Kidney (tissue), 14 donors: ENCODE measurements around the gene GMDS. TPM values are rescaled to one million over a fixed set of nuclear protein-coding genes. Genes with fewer than 3 reads are reported as not detected.

Experiments used
- DNase-seq, 5 donors: peaks; one replicate each; pipeline ENCODE4 v3.0.0-alpha.2; 2013 to 2020
- FAIRE-seq: peaks from 2 replicates; lab custom pipeline; 2012; peaks lifted over from hg19 to GRCh38; lab: Jason Lieb, UNC
- H3K27ac ChIP-seq, 2 donors: one replicate each; pipeline ENCODE4 v1.7.0; 2013; ENCODE audit warnings: low read depth in 2 of 2, low read length in 2 of 2, inconsistent platforms in 1 of 2
- H3K27me3 ChIP-seq: one replicate; pipeline ENCODE4 v1.7.1; 2013; ENCODE audit warnings: low read length, inconsistent platforms; ENCODE audit not compliant: control insufficient read depth, insufficient read depth
- H3K36me3 ChIP-seq, 3 donors: one replicate each; pipeline versions ENCODE4 v1.7.0 to v1.7.1; 2013; ENCODE audit warnings: low read length in 3 of 3, control low read depth in 1 of 3, inconsistent platforms in 1 of 3; ENCODE audit not compliant: insufficient read depth in 3 of 3, control insufficient read depth in 2 of 3
- H3K4me1 ChIP-seq, 3 donors: one replicate each; pipeline versions ENCODE4 v1.7.0 to v1.7.1; 2013; ENCODE audit warnings: low read length in 3 of 3, inconsistent platforms in 1 of 3, low read depth in 1 of 3; ENCODE audit not compliant: control insufficient read depth in 2 of 3, insufficient read depth in 2 of 3
- H3K4me3 ChIP-seq, 3 donors: one replicate each; pipeline versions ENCODE4 v1.7.0 to v1.8.1; 2013; ENCODE audit warnings: low read length in 3 of 3, control low read depth in 1 of 3, inconsistent platforms in 1 of 3
- H3K9ac ChIP-seq, 3 donors: one replicate each; pipeline versions ENCODE4 v1.7.0 to v1.7.1; 2013; ENCODE audit warnings: low read length in 3 of 3, control low read depth in 1 of 3, inconsistent platforms in 1 of 3
- H3K9me3 ChIP-seq, 3 donors: one replicate each; pipeline versions ENCODE4 v1.7.0 to v1.7.1; 2013; ENCODE audit warnings: low read length in 3 of 3, control low read depth in 1 of 3, inconsistent platforms in 1 of 3; ENCODE audit not compliant: control insufficient read depth in 2 of 3, insufficient read depth in 1 of 3
- intact Hi-C: fragments of 100-400 bp; cut with DNase I; formaldehyde crosslinking; loops from one replicate; pipeline ENCODE4 v1.11.1; 2022
- polyA plus RNA-seq: library from polyadenylated mRNA; stranded (reverse); fragments of 350-450 nt; fragmentation: Illumina TruSeq; extraction: RNeasy Lipid Tissue Mini Kit (QIAGEN cat#74804); gene quantifications from one replicate; pipeline ENCODE4 v1.2.3, GENCODE V29; 2014; ENCODE audit warnings: low read depth, low replicate concordance; ENCODE audit not compliant: insufficient read depth
- total RNA-seq: library from RNA; stranded (reverse); fragmentation: NEBNext Ultra II Directional; extraction: Animal tissue kit (Norgen Biotek cat#: 25700); gene quantifications from one replicate; pipeline ENCODE4 v1.2.1, GENCODE V29; 2021
- TF ChIP-seq, protein P1 (sequence below): IDR thresholded peaks from 3 replicates; pipeline ENCODE4 v1.5.1; 2012; ENCODE audit warnings: mild to moderate bottlenecking, moderate library complexity, borderline replicate concordance; ENCODE audit not compliant: insufficient read depth; ENCODE audit errors: extremely low read depth
- donor health status: control.
- donor health status: control.
- donor health status: control.
- donor health status: control.
- donor health status: control.
- donor health status: DM: yes; HTN: yes; CAD: no.
- donor health status: Normal renal cell carcinoma (clear cell type).

GMDS gene
- total and polyA plus RNA-seq, 2 donors from 2014 or later = 49.6 to 63.7 TPM

DNA sequence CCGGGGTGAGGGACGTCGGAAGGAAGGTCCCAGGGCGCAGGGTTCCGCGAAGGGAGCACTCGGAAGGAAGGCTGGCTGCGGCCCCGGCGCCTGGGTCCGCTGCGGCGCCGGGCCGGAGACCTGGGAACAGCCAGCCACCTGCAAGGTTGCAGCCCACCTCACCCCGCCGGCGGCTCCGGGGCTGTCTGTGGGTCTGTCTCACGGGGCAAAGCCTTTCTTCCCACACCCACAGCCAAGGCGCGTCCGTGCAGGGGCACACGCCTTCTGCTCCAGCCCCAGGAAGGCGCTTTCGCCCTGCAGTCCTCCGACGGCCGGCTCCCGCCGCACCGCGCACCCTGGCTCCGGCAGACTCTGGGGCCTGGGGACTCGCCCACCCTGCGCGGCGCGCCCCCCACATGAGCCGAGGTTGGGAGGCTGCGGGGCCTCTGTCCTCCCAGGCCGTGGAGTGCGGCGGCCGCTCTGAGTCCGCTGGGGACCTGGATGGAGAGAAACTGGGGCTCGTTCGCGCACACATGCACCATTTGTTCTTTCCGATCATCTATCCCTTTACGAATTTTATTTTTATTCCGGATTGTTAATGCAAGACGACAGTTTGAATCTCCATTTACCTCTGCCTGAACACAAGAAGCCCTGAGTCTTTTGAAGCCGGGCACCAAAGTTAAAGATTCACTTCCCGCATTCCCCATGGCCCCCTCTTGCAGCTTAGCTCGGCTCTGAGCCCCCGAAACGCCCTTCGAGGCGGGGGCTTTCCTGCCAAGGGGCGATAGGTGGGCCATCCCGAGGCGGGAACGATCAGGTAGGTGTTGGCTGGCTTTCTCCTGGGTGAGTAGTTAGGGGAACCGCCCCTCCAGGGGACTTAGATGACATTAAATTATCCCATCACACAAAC lies 640.2 kb downstream of the GMDS start:
- TF ChIP-seq, protein P1, sequence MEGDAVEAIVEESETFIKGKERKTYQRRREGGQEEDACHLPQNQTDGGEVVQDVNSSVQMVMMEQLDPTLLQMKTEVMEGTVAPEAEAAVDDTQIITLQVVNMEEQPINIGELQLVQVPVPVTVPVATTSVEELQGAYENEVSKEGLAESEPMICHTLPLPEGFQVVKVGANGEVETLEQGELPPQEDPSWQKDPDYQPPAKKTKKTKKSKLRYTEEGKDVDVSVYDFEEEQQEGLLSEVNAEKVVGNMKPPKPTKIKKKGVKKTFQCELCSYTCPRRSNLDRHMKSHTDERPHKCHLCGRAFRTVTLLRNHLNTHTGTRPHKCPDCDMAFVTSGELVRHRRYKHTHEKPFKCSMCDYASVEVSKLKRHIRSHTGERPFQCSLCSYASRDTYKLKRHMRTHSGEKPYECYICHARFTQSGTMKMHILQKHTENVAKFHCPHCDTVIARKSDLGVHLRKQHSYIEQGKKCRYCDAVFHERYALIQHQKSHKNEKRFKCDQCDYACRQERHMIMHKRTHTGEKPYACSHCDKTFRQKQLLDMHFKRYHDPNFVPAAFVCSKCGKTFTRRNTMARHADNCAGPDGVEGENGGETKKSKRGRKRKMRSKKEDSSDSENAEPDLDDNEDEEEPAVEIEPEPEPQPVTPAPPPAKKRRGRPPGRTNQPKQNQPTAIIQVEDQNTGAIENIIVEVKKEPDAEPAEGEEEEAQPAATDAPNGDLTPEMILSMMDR = no peak
- no peak for FAIRE-seq

DNA sequence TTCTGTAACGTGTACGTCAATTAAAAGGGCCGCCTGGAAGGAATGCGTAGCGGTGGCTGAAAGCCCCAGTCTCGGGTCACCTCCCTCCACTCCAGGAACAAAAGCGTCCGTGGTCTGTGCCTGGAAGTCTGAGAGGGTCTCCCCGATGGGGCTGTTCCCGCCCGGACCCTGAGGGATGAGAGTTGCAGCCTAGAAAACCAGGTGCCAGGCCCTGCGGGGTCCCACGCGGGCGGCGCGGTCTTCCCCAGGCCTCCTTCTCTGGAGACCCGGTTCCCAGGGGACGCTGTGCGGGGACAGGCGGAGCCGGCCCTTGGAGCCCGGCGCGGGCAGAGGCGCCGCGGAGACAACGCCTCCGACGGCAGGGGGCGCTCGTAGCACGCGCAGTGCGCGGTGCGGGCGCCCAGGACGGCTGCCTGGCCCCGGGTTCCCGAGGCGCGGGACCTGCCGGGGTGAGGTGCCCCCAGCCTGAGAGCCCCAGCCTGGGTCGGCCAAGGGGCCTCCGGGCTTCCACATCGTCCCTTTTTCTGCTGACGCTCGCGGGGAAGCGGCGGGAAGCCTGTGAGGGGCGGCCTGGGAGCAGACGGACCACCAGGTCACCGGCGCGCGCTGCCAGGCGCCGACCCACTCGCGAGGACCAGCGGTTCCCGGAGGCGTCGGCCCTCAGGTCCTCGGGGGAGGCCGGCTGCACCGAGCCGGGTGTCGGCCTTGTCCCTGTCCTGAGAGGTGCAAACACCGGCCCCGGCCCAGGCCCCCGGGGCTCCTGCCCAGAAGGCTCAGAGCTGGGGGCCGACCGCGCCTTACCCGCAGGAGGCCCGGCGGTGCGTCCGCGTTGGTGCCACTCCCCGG lies 641.0 kb downstream of the GMDS start:
- Histone ChIP-seq H3K36me3 (no peaks in the 10 kb centered on the region), H3K4me1 (peaks cover 0 to 17% (median 0%) of the 10 kb centered on the region in 3 donors), H3K4me3 (peak overlapping the region in 1 of 3 donors; percentile 49), H3K9me3 (no peaks in the 10 kb centered on the region), H3K9ac (peak overlapping the region in 1 of 3 donors; percentile 55), H3K27me3 (peaks cover 31% of the 10 kb centered on the region), H3K27ac (peak overlapping the region in 1 of 2 donors; percentile 32)
- FAIRE-seq (no peak), DNase-seq (peak; percentile 81 to 92 (median 88))
- intact Hi-C loops = loop anchor here (5.0 kb wide), 1 partner anchor 503 kb away; no protein-coding TSS in a partner anchor
- TF ChIP-seq, protein P1 = peak; percentile 94

More for the DNA sequence above, 640.2 kb downstream of the GMDS start:
- peak in 4 of 5 donors; percentile 47 to 78 (median 60) for DNase-seq
- Histone ChIP-seq H3K4me3 (peak overlapping the region in 1 of 3 donors; percentile 49), H3K27ac (peak overlapping the region in 1 of 2 donors; percentile 28), H3K4me1 (peaks cover 0 to 17% (median 0%) of the 10 kb centered on the region in 3 donors), H3K9ac (peak overlapping the region in 1 of 3 donors; percentile 55), H3K9me3 (no peaks in the 10 kb centered on the region), H3K27me3 (peaks cover 31% of the 10 kb centered on the region), H3K36me3 (no peaks in the 10 kb centered on the region)
- intact Hi-C loops = no loop called here

DNA sequence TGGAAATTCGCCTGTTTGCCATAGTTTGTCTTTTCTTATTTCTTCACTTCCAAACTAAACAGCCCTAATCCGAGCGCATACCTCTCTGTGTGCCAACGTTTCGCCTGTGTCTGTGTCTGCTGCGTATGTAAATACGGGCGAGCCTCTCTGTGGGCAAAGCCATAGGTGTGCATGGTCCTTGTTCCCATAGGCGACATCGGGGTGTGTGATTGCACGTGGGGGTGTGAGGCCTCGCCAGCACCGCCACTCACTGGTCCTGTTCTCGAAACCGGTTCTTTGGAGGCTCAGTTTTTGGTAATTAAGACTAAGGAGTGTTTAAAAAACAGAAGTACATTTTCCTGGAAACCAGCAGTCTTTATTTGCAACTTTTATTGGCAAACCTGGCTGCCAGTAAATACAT lies 641.7 kb downstream of the GMDS start:
- Histone ChIP-seq H3K9me3 (no peaks in the 10 kb centered on the region), H3K27ac (no peak overlapping the region), H3K36me3 (no peaks in the 10 kb centered on the region), H3K4me3 (no peak overlapping the region), H3K4me1 (peaks cover 0 to 14% (median 0%) of the 10 kb centered on the region in 3 donors), H3K27me3 (peaks cover 31% of the 10 kb centered on the region), H3K9ac (no peak overlapping the region)
- TF ChIP-seq, protein P1 = no peak
- intact Hi-C loops = loop anchor here (5.0 kb wide), 1 partner anchor 504 kb away; no protein-coding TSS in a partner anchor
- peak in 1 of 5 donors; percentile 56 for DNase-seq
- FAIRE-seq = no peak
